T-helper 17 cell (primary cell): ENCODE results near the gene CSTF1. TPM values are rescaled to one million over a fixed set of nuclear protein-coding genes. Genes with fewer than 3 reads are reported as not detected.

ENCODE experiments used
- ATAC-seq: fragments of 150-1000 bp; cut with Tn5 transposase; 2 replicates; pipeline ENCODE4 v1.10.0; 2021; ENCODE audit warnings: mild to moderate bottlenecking, moderate library complexity
- DNase-seq, 3 donors: peaks; one replicate each; pipeline versions ENCODE4 v3.0.0 to v3.0.0-alpha.2; 2020 to 2021
- H3K9me3 ChIP-seq: one replicate; pipeline ENCODE4 v1.7.0; 2013; ENCODE audit warnings: low read length, mild to moderate bottlenecking; ENCODE audit not compliant: control insufficient read depth, poor library complexity, severe bottlenecking
- H3K27ac Mint-ChIP-seq: one replicate; pipeline ENCODE4 v1.8.0; 2022; ENCODE audit warnings: mild to moderate bottlenecking, moderate library complexity, mixed read lengths
- H3K27me3 Mint-ChIP-seq: one replicate; pipeline ENCODE4 v1.8.0; 2022; ENCODE audit warnings: mixed read lengths
- H3K36me3 Mint-ChIP-seq: one replicate; pipeline ENCODE4 v1.8.0; 2022; ENCODE audit warnings: low read depth, mixed read lengths
- H3K4me1 Mint-ChIP-seq: one replicate; pipeline ENCODE4 v1.8.0; 2022; ENCODE audit warnings: mild to moderate bottlenecking, mixed read lengths
- H3K4me3 Mint-ChIP-seq: one replicate; pipeline ENCODE4 v1.8.0; 2022; ENCODE audit warnings: mild to moderate bottlenecking, moderate library complexity, mixed read lengths
- total RNA-seq, 4 donors: library from RNA in 2 of 4; stranded (reverse) in 2 of 4; gene quantifications; one replicate each; pipeline ENCODE4 v1.2.3 and lab custom pipeline; 2022 to 2026

The CSTF1 gene
- total RNA-seq, 2 donors from 2014 or later: 21.8 to 23.7 TPM

- no peak for DNase-seq
- H3K27ac Mint-ChIP-seq: peak overlapping the region; percentile 83
- peak overlapping the region; percentile 66 for H3K4me3 Mint-ChIP-seq
- peaks cover 48% of the 10 kb centered on the region for H3K4me1 Mint-ChIP-seq
- no peaks in the 10 kb centered on the region for H3K9me3 ChIP-seq
- peak; percentile 72 for ATAC-seq
- peaks cover 2% of the 10 kb centered on the region for H3K36me3 Mint-ChIP-seq
- no peaks in the 10 kb centered on the region for H3K27me3 Mint-ChIP-seq
These were observed 26.0 kb downstream of the CSTF1 start for GRCh38 chr20:56418385-56418861.

- no peak overlapping the region for H3K4me3 Mint-ChIP-seq
- peaks cover 40% of the 10 kb centered on the region for H3K4me1 Mint-ChIP-seq
- no peaks in the 10 kb centered on the region for H3K27me3 Mint-ChIP-seq
- H3K27ac Mint-ChIP-seq: no peak overlapping the region
- DNase-seq (no peak), ATAC-seq (no peak)
- peaks cover 2% of the 10 kb centered on the region for H3K36me3 Mint-ChIP-seq
- no peaks in the 10 kb centered on the region for H3K9me3 ChIP-seq
These were observed 27.6 kb downstream of the CSTF1 start for GRCh38 chr20:56420028-56420427.

GRCh38 chr20:56420940-56421688 lies 28.7 kb downstream of the CSTF1 start:
- Mint-ChIP-seq H3K4me1 (peaks cover 42% of the 10 kb centered on the region), H3K36me3 (peaks cover 2% of the 10 kb centered on the region), H3K4me3 (peak overlapping the region; percentile 47), H3K27ac (no peak overlapping the region), H3K27me3 (no peaks in the 10 kb centered on the region)
- no peak for DNase-seq
- ATAC-seq: no peak
- H3K9me3 ChIP-seq: no peaks in the 10 kb centered on the region

GRCh38 chr20:56422076-56422823 lies 29.8 kb downstream of the CSTF1 start:
- ATAC-seq (peak; percentile 32), DNase-seq (no peak)
- H3K4me1 Mint-ChIP-seq: peaks cover 40% of the 10 kb centered on the region
- H3K4me3 Mint-ChIP-seq: no peak overlapping the region
- no peaks in the 10 kb centered on the region for H3K9me3 ChIP-seq
- peaks cover 1% of the 10 kb centered on the region for H3K36me3 Mint-ChIP-seq
- H3K27ac Mint-ChIP-seq: peak overlapping the region; percentile 72
- no peaks in the 10 kb centered on the region for H3K27me3 Mint-ChIP-seq

- no peaks in the 10 kb centered on the region for H3K9me3 ChIP-seq
- no peak overlapping the region for H3K4me3 Mint-ChIP-seq
- peak overlapping the region; percentile 72 for H3K27ac Mint-ChIP-seq
- H3K36me3 Mint-ChIP-seq: no peaks in the 10 kb centered on the region
- ATAC-seq (no peak), DNase-seq (no peak)
- no peaks in the 10 kb centered on the region for H3K27me3 Mint-ChIP-seq
- peaks cover 40% of the 10 kb centered on the region for H3K4me1 Mint-ChIP-seq
These were observed 30.4 kb downstream of the CSTF1 start for GRCh38 chr20:56422824-56423189.

GRCh38 chr20:56423211-56423610 lies 30.8 kb downstream of the CSTF1 start:
- ATAC-seq: no peak
- DNase-seq: no peak
- H3K9me3 ChIP-seq: no peaks in the 10 kb centered on the region
- Mint-ChIP-seq H3K36me3 (no peaks in the 10 kb centered on the region), H3K27me3 (no peaks in the 10 kb centered on the region), H3K4me1 (peaks cover 40% of the 10 kb centered on the region), H3K4me3 (no peak overlapping the region), H3K27ac (no peak overlapping the region)

GRCh38 chr20:56423886-56424285 lies 31.4 kb downstream of the CSTF1 start:
- Mint-ChIP-seq H3K4me1 (peaks cover 36% of the 10 kb centered on the region), H3K27ac (no peak overlapping the region), H3K36me3 (no peaks in the 10 kb centered on the region), H3K4me3 (no peak overlapping the region), H3K27me3 (no peaks in the 10 kb centered on the region)
- no peaks in the 10 kb centered on the region for H3K9me3 ChIP-seq
- no peak for ATAC-seq
- no peak for DNase-seq

- no peak overlapping the region for H3K27ac Mint-ChIP-seq
- H3K4me3 Mint-ChIP-seq: no peak overlapping the region
- peaks cover 43% of the 10 kb centered on the region for H3K4me1 Mint-ChIP-seq
- no peaks in the 10 kb centered on the region for H3K9me3 ChIP-seq
- DNase-seq: no peak
- ATAC-seq: no peak
- no peaks in the 10 kb centered on the region for H3K27me3 Mint-ChIP-seq
- no peaks in the 10 kb centered on the region for H3K36me3 Mint-ChIP-seq
These were observed 32.5 kb downstream of the CSTF1 start for GRCh38 chr20:56424931-56425330.

GRCh38 chr20:56426026-56426425 lies 33.6 kb downstream of the CSTF1 start:
- ATAC-seq: no peak
- no peak for DNase-seq
- Mint-ChIP-seq H3K27ac (no peak overlapping the region), H3K27me3 (no peaks in the 10 kb centered on the region), H3K36me3 (peaks cover 2% of the 10 kb centered on the region), H3K4me1 (peaks cover 47% of the 10 kb centered on the region), H3K4me3 (no peak overlapping the region)
- H3K9me3 ChIP-seq: no peaks in the 10 kb centered on the region

- H3K9me3 ChIP-seq: no peaks in the 10 kb centered on the region
- DNase-seq: no peak
- peaks cover 2% of the 10 kb centered on the region for H3K36me3 Mint-ChIP-seq
- peaks cover 42% of the 10 kb centered on the region for H3K4me1 Mint-ChIP-seq
- H3K27me3 Mint-ChIP-seq: no peaks in the 10 kb centered on the region
- H3K4me3 Mint-ChIP-seq: no peak overlapping the region
- ATAC-seq: no peak
- H3K27ac Mint-ChIP-seq: no peak overlapping the region
These were observed 34.5 kb downstream of the CSTF1 start for GRCh38 chr20:56426926-56427325.

GRCh38 chr20:56427797-56428196 lies 35.4 kb downstream of the CSTF1 start:
- peaks cover 33% of the 10 kb centered on the region for H3K4me1 Mint-ChIP-seq
- H3K27ac Mint-ChIP-seq: peak overlapping the region; percentile 41
- ATAC-seq (no peak), DNase-seq (no peak)
- no peaks in the 10 kb centered on the region for H3K9me3 ChIP-seq
- H3K4me3 Mint-ChIP-seq: no peak overlapping the region
- H3K27me3 Mint-ChIP-seq: no peaks in the 10 kb centered on the region
- peaks cover 2% of the 10 kb centered on the region for H3K36me3 Mint-ChIP-seq

GRCh38 chr20:56428410-56428809 lies 36.0 kb downstream of the CSTF1 start:
- no peak for DNase-seq

GRCh38 chr20:56428881-56429280 lies 36.4 kb downstream of the CSTF1 start:
- Mint-ChIP-seq H3K27ac (peak overlapping the region; percentile 53), H3K4me1 (peaks cover 37% of the 10 kb centered on the region), H3K36me3 (peaks cover 2% of the 10 kb centered on the region), H3K27me3 (no peaks in the 10 kb centered on the region), H3K4me3 (peak overlapping the region; percentile 78)
- no peaks in the 10 kb centered on the region for H3K9me3 ChIP-seq
- ATAC-seq: no peak
- DNase-seq: no peak

More at GRCh38 chr20:56428410-56428809, 36.0 kb downstream of the CSTF1 start:
- H3K4me3 Mint-ChIP-seq: peak overlapping the region; percentile 7
- H3K9me3 ChIP-seq: no peaks in the 10 kb centered on the region
- no peak for ATAC-seq
- peaks cover 2% of the 10 kb centered on the region for H3K36me3 Mint-ChIP-seq
- no peak overlapping the region for H3K27ac Mint-ChIP-seq
- H3K4me1 Mint-ChIP-seq: peaks cover 37% of the 10 kb centered on the region
- no peaks in the 10 kb centered on the region for H3K27me3 Mint-ChIP-seq
